Central memory CD8-positive, alpha-beta T cell (primary cell): ENCODE measurements around the gene KIAA1217.

Source experiments
- ATAC-seq: fragments of 150-1000 bp; cut with Tn5 transposase; replicated peaks from 2 replicates; pipeline ENCODE4 v1.10.0; 2022; ENCODE audit warnings: mild to moderate bottlenecking, moderate FRiP score, moderate number of reproducible peaks; ENCODE audit not compliant: poor library complexity, severe bottlenecking; ENCODE audit errors: extremely low read depth
- DNase-seq, 2 donors: peaks; one replicate each; pipeline ENCODE4 v3.0.0; 2021; ENCODE audit warnings: low spot score in 2 of 2
- H3K27ac Mint-ChIP-seq: one replicate; pipeline ENCODE4 v1.8.0; 2022; ENCODE audit warnings: low read depth, mild to moderate bottlenecking, moderate library complexity, mixed read lengths
- H3K27me3 Mint-ChIP-seq: one replicate; pipeline ENCODE4 v1.8.0; 2022; ENCODE audit warnings: mixed read lengths
- H3K36me3 Mint-ChIP-seq: one replicate; pipeline ENCODE4 v1.8.0; 2022; ENCODE audit warnings: mild to moderate bottlenecking, moderate library complexity, mixed read lengths; ENCODE audit not compliant: insufficient read depth
- H3K4me1 Mint-ChIP-seq: one replicate; pipeline ENCODE4 v1.8.0; 2022; ENCODE audit warnings: mixed read lengths
- H3K4me3 Mint-ChIP-seq: one replicate; pipeline ENCODE4 v1.8.0; 2022; ENCODE audit warnings: mild to moderate bottlenecking, moderate library complexity, mixed read lengths
- H3K9me3 Mint-ChIP-seq: one replicate; pipeline ENCODE4 v1.8.0; 2022; ENCODE audit warnings: mixed read lengths

Gene KIAA1217, protein sequence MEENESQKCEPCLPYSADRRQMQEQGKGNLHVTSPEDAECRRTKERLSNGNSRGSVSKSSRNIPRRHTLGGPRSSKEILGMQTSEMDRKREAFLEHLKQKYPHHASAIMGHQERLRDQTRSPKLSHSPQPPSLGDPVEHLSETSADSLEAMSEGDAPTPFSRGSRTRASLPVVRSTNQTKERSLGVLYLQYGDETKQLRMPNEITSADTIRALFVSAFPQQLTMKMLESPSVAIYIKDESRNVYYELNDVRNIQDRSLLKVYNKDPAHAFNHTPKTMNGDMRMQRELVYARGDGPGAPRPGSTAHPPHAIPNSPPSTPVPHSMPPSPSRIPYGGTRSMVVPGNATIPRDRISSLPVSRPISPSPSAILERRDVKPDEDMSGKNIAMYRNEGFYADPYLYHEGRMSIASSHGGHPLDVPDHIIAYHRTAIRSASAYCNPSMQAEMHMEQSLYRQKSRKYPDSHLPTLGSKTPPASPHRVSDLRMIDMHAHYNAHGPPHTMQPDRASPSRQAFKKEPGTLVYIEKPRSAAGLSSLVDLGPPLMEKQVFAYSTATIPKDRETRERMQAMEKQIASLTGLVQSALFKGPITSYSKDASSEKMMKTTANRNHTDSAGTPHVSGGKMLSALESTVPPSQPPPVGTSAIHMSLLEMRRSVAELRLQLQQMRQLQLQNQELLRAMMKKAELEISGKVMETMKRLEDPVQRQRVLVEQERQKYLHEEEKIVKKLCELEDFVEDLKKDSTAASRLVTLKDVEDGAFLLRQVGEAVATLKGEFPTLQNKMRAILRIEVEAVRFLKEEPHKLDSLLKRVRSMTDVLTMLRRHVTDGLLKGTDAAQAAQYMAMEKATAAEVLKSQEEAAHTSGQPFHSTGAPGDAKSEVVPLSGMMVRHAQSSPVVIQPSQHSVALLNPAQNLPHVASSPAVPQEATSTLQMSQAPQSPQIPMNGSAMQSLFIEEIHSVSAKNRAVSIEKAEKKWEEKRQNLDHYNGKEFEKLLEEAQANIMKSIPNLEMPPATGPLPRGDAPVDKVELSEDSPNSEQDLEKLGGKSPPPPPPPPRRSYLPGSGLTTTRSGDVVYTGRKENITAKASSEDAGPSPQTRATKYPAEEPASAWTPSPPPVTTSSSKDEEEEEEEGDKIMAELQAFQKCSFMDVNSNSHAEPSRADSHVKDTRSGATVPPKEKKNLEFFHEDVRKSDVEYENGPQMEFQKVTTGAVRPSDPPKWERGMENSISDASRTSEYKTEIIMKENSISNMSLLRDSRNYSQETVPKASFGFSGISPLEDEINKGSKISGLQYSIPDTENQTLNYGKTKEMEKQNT (N-terminal part only)

DNA sequence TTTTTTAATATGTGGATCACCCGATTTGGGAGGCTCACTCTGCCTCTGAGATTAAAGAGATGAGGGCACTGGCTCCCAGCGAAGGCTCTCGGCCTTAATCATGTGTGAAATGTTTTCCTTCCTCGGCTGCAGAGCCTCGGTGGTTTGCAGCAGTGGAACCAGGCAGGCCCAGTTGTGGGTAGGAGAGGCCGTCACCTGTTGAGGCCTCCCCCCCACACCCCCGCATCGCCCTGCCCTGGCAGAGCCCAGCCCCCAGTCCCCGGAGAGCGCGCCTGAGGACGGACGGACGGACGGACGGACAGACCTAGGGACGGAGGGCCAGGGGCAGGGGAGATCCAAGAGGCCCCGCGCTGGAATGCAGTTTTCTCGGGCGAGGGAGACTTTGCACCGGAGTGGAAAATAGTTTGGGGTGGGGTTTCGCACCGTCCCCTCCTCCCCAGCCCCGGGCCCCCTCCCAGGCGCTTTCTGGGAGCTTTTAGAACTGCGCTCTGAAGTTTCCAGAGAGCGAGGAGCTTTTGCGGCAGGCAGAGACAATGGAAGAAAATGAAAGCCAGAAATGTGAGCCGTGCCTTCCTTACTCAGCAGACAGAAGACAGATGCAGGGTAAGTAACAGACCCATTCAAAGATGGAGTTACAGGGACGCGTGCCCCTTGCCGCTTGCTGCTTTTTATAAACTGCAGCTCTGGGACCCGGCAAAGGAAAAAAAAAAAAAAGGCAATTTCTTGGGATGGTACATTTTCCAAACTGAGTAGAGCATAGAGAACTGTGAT is at the start of gene KIAA1217:
Gene KIAA1217 (plus strand): TSS at position 478 of the 771 bp plus-strand sequence. CDS start 56 bp downstream, at position 534.
- Mint-ChIP-seq H3K9me3 (no peaks in the 10 kb centered on the region), H3K4me3 (no peak within 1 kb of the TSS), H3K4me1 (no peaks in the 10 kb centered on the region), H3K36me3 (peaks cover 2% of the 10 kb centered on the region), H3K27ac (no peak within 1 kb of the TSS), H3K27me3 (peaks cover 49% of the 10 kb centered on the region)
- DNase-seq: no peak
- no peak for ATAC-seq

DNA sequence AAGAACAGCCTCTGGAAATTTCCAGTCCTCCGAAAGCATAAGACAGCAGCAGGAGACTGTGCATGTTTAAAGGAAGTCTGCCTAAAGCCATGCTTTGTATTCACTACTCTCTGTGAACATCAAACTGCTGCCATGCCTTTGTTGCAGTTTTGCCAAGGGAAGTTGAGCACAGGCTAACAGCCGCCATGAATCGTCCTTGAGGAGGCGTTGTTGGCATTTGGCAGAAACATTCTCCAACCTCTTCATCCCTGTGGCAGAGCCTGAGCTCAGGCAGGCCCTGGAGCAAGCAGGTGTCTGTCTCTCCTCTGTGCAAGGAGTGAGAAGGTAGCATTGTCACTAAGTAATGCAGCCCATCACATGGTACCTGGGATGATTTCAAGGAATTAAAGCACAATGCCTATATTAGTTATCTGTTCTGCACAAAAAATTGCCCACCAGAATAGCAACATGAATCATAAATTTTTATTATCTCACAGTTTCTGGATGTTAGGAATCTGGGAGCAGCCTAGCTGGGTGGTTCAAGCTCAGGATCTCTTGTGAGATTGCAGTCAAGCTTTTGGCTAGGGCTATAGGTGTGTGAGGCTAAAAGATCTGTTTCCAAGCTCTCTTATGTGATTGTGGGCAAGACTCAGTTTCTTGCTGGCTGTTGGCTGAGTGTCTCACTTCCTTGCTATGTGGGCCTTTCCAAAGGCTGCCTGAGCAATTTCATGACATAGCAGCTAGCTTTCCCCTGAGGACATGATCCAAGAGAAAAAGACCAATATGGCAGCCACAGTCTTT is 46.5 kb upstream of the KIAA1217 start:
- H3K36me3 Mint-ChIP-seq: no peaks in the 10 kb centered on the region
- no peak overlapping the region for H3K4me3 Mint-ChIP-seq
- no peaks in the 10 kb centered on the region for H3K27me3 Mint-ChIP-seq
- peaks cover 16% of the 10 kb centered on the region for H3K9me3 Mint-ChIP-seq
- H3K27ac Mint-ChIP-seq: no peak overlapping the region
- no peaks in the 10 kb centered on the region for H3K4me1 Mint-ChIP-seq
- ATAC-seq (no peak), DNase-seq (no peak)

DNA sequence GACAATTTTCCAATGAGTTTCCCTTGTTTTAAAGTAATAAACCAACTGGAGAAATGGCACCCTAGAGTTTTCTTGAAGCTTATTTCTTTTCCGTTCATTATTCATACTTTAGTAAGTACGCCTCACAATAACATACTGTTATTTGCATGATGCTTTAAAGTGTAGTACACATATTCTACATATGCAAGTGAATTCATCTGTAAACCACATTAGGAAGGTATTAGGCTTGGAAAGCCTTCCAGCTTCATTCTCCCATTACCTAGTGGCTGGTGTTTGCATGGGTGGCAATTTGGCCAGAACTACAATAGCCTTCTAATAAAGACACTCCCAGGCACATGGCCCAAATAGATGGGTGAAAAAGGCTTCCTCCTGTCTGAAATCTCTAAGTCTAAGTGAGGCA is 45.5 kb upstream of the KIAA1217 start:
- Mint-ChIP-seq H3K27me3 (no peaks in the 10 kb centered on the region), H3K4me1 (no peaks in the 10 kb centered on the region), H3K27ac (no peak overlapping the region), H3K36me3 (no peaks in the 10 kb centered on the region), H3K4me3 (no peak overlapping the region), H3K9me3 (peaks cover 18% of the 10 kb centered on the region)
- no peak for ATAC-seq
- no peak for DNase-seq

DNA sequence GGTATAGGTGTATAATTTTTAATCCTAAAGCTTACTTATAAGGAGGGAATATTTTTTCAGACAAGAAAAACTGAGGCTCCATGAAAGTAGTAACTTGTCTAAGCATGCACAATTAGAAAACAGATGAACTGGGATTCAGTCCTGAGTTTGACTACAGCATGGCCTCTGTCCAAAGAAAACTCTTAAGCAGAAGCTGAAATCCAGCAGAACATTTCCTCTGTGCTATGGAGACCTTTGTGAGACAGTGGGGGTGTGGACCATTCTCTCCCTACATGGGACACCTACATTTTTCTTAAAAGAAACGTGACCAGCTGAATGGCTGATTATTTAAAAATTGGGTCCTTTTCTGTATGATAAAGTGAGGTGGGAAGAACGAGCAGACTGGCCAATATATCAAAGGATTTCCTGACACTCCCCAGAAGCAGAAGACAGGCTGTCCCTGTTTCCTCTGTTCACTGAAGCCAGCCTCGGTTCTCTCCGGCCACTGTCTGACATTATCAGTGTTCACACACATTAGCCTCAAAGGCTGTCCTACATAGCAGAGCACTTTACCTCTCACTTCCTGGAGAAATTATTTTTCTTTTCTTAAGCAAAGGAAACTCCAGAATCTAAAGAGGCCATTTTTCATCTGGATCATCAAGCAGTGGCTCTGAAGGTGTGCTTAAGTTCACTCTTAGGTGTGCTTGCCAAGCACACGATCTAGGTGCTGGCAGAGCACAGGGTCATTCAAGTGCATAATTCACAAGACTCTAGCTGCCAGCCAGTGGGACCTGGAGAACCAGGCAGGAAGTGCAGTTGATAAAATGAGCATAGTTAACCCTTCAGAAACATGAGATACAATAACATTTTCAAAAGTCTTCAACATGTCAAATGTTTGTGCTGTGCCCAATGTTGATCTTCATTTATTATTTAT is 40.4 kb upstream of the KIAA1217 start:
- no peak for DNase-seq
- no peaks in the 10 kb centered on the region for H3K4me1 Mint-ChIP-seq
- ATAC-seq: no peak
- no peak overlapping the region for H3K27ac Mint-ChIP-seq
- peaks cover 12% of the 10 kb centered on the region for H3K9me3 Mint-ChIP-seq
- no peaks in the 10 kb centered on the region for H3K36me3 Mint-ChIP-seq
- no peaks in the 10 kb centered on the region for H3K27me3 Mint-ChIP-seq
- H3K4me3 Mint-ChIP-seq: no peak overlapping the region

DNA sequence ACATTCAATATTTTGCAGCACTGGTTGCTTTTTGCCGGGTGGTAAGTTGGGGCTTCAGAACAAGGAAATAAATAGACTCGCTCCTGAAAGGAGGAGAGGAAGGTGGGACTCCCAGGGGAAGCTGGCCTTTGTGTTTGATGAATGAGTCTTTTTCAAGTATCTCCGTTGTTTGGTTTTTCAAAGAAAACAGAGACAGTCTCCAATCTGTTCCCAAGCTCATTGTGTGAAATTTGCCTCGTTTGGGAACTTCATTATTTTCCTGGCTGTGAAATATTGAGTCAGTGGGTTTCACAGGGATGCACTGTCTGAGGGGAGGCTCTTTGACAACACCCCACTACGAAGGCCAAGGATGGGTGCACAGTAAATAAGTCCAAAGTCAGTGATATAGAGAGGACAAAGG is 38.7 kb upstream of the KIAA1217 start:
- Mint-ChIP-seq H3K27me3 (no peaks in the 10 kb centered on the region), H3K4me1 (no peaks in the 10 kb centered on the region), H3K27ac (no peak overlapping the region), H3K36me3 (no peaks in the 10 kb centered on the region), H3K4me3 (no peak overlapping the region), H3K9me3 (peaks cover 13% of the 10 kb centered on the region)
- ATAC-seq: no peak
- no peak for DNase-seq

DNA sequence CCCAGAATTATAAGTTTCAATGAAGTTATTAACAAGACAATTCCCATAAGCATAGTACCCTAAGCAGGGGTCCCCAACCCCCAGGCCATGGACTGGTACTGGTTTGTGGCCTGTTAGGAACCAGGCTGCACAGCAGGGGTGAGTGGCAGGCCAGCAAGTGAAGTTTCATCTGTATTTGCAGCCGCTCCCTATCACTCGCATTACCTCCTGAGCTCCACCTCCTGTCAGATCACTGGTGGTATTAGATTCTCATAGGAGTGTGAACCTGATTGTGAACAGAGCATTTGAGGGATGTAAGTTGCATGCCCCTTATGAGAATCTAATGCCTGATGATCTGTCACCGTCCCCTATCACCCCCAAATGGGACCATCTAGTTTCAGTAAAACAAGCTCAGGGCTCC is 36.0 kb upstream of the KIAA1217 start:
- no peak for ATAC-seq

DNA sequence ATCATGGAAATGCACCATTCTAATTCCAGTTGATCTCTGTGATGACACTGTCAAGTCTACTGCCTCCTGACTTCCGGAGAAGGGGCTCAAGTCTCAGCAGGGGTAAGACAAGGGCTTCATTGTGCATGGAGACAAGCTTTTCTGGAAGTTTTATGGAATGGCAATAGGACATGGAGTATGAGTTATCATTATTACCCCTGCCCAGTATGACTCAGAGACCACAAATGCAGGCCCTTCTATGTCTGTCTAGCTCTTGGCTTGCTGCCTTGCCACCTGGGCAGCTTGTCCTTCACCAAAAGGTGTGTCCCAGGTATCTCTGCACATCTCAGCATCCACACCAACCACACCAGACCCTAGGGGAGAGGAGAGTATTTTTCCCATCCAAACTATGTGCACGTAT is 34.9 kb upstream of the KIAA1217 start:
- Mint-ChIP-seq H3K4me1 (no peaks in the 10 kb centered on the region), H3K4me3 (no peak overlapping the region), H3K27ac (no peak overlapping the region), H3K9me3 (peaks cover 9% of the 10 kb centered on the region), H3K36me3 (no peaks in the 10 kb centered on the region), H3K27me3 (no peaks in the 10 kb centered on the region)
- ATAC-seq: no peak
- no peak for DNase-seq

More for the DNA sequence above, 36.0 kb upstream of the KIAA1217 start:
- H3K9me3 Mint-ChIP-seq: peaks cover 9% of the 10 kb centered on the region
- no peak overlapping the region for H3K4me3 Mint-ChIP-seq
- no peaks in the 10 kb centered on the region for H3K4me1 Mint-ChIP-seq
- no peaks in the 10 kb centered on the region for H3K27me3 Mint-ChIP-seq
- DNase-seq: no peak
- H3K36me3 Mint-ChIP-seq: no peaks in the 10 kb centered on the region
- no peak overlapping the region for H3K27ac Mint-ChIP-seq

DNA sequence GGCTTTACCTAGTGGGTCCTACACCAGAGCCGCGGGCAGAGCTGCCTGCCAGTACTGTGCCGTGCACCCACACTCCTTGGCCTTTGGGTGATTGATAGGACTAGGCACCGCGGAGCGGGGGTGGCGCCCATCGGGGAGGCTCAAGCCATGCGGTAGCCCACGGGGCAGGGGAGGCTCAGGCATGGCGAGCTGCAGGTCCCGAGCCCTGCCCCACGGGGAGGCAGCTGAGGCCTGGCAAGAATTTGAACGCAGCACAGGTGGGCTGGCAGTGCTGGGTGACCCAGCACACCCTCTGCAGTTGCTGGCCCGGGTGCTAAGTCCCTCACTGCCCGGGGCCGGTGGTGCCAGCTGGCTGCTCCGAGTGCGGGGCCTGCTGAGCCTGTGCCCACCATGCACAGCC is 32.3 kb upstream of the KIAA1217 start:
- H3K36me3 Mint-ChIP-seq: no peaks in the 10 kb centered on the region
- peaks cover 14% of the 10 kb centered on the region for H3K9me3 Mint-ChIP-seq
- ATAC-seq (no peak), DNase-seq (no peak)
- no peaks in the 10 kb centered on the region for H3K27me3 Mint-ChIP-seq
- H3K4me3 Mint-ChIP-seq: no peak overlapping the region
- no peak overlapping the region for H3K27ac Mint-ChIP-seq
- no peaks in the 10 kb centered on the region for H3K4me1 Mint-ChIP-seq

DNA sequence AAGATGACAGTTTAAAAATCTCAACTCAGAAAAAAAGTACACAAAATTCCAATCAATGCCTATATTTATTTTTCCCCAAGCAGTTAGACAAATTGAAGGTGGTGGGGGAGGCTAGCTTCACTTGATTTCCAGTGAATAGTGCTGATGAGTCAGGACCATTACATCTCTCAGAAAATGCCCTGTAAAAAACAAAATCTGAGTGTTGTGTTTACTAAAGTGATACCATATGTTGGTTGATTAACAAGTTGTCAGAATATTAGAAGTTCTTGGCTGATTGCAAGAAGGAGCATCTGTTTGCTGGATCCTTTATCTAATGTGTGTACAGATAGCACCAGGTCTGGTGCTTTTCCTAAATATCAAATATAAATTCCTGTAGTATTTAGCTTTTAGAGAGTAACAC is 31.3 kb upstream of the KIAA1217 start:
- DNase-seq (no peak), ATAC-seq (no peak)
- Mint-ChIP-seq H3K36me3 (no peaks in the 10 kb centered on the region), H3K27ac (no peak overlapping the region), H3K27me3 (no peaks in the 10 kb centered on the region), H3K4me1 (no peaks in the 10 kb centered on the region), H3K9me3 (peaks cover 14% of the 10 kb centered on the region), H3K4me3 (no peak overlapping the region)

DNA sequence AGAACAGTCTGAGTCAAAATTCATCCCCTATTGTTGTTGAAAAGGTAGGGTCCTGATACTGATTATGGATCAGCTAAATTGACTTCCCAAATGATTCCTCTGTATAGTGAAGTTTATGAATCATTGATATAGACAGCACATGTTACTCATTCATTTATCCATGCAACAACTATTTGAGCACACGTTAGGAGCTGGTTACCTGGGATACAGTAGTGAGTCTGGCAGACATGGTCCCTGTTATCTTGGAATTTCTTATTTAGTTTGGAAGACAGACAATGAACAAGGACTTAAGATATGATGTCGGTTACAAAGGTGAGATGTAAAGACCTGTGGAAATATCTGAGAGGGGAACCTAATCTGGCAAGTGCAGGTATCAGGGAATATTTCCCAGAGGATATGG is 28.0 kb upstream of the KIAA1217 start:
- Mint-ChIP-seq H3K27me3 (no peaks in the 10 kb centered on the region), H3K4me3 (no peak overlapping the region), H3K36me3 (no peaks in the 10 kb centered on the region), H3K27ac (no peak overlapping the region), H3K9me3 (peaks cover 4% of the 10 kb centered on the region), H3K4me1 (no peaks in the 10 kb centered on the region)
- no peak for ATAC-seq
- DNase-seq: no peak
